HepG2 (cell line): ENCODE results near the gene SWSAP1. TPM values are rescaled to one million over a fixed set of nuclear protein-coding genes. Genes with fewer than 3 reads are reported as not detected.

Experiments used
- DRAP1 ChIP-seq: IDR thresholded peaks from 2 replicates; pipeline ENCODE4 v1.6.1; 2016; ENCODE audit warnings: missing genetic modification reagents, missing compliant biosample characterization
- HNF4G ChIP-seq, 2 experiments: sonication (generic) in 1 of 2; formaldehyde crosslinking in 1 of 2; IDR thresholded peaks; 2 replicates each; pipeline versions ENCODE4 v1.4.0 to v1.6.1; 2011 to 2020; ENCODE audit warnings: borderline replicate concordance in 2 of 2, low read depth in 2 of 2, mild to moderate bottlenecking in 2 of 2, low read length in 1 of 2, missing genetic modification reagents in 1 of 2, moderate library complexity in 1 of 2
- HOXA9 ChIP-seq: sonication (generic); formaldehyde crosslinking; IDR thresholded peaks from 2 replicates; pipeline ENCODE4 v1.8.1; 2022; ENCODE audit warnings: missing genetic modification reagents, mild to moderate bottlenecking, moderate library complexity, borderline replicate concordance
- KIAA2018 ChIP-seq: sonication (generic); formaldehyde crosslinking; IDR thresholded peaks from 2 replicates; pipeline ENCODE4 v1.5.0; 2020; ENCODE audit warnings: mild to moderate bottlenecking, missing genetic modification reagents, borderline replicate concordance
- MIXL1 ChIP-seq: IDR thresholded peaks from 2 replicates; pipeline ENCODE4 v1.6.1; 2016
- MYC ChIP-seq: sonication (generic); formaldehyde crosslinking; IDR thresholded peaks from 2 replicates; pipeline ENCODE4 v1.9.0; 2021; ENCODE audit warnings: missing genetic modification reagents, borderline replicate concordance
- MZF1 ChIP-seq: sonication (generic); formaldehyde crosslinking; IDR thresholded peaks from 2 replicates; pipeline ENCODE4 v1.8.1; 2023; ENCODE audit warnings: mild to moderate bottlenecking, missing genetic modification reagents, borderline replicate concordance
- NKX3-1 ChIP-seq: sonication (generic); formaldehyde crosslinking; IDR thresholded peaks from 2 replicates; pipeline ENCODE4 v1.5.0; 2020; ENCODE audit warnings: missing genetic modification reagents
- PCBP2 ChIP-seq: fragments of 200-400 bp; formaldehyde crosslinking; optimal IDR thresholded peaks from 2 replicates; pipeline ENCODE3; 2018; ENCODE audit warnings: low read length, low read depth; ENCODE audit not compliant: poor library complexity, severe bottlenecking
- SP5 ChIP-seq: IDR thresholded peaks from 2 replicates; pipeline ENCODE4 v1.6.1; 2016; ENCODE audit warnings: low read depth, borderline replicate concordance
- TARDBP ChIP-seq: sonication (generic); formaldehyde crosslinking; IDR thresholded peaks from 2 replicates; pipeline ENCODE4 v1.8.0; 2022; ENCODE audit warnings: mild to moderate bottlenecking, missing genetic modification reagents
- THAP9 ChIP-seq: sonication (generic); formaldehyde crosslinking; IDR thresholded peaks from 2 replicates; pipeline ENCODE4; 2020; ENCODE audit warnings: missing genetic modification reagents, mild to moderate bottlenecking, borderline replicate concordance
- ZBTB7B ChIP-seq: sonication (generic); formaldehyde crosslinking; IDR thresholded peaks from 2 replicates; pipeline ENCODE4 v1.4.0; 2020; ENCODE audit warnings: missing genetic modification reagents
- ZNF256 ChIP-seq: sonication (generic); formaldehyde crosslinking; conservative IDR thresholded peaks from 2 replicates; pipeline ENCODE4 v1.4.0; 2020; ENCODE audit warnings: missing genetic modification reagents
- ZNF441 ChIP-seq: sonication (generic); formaldehyde crosslinking; IDR thresholded peaks from 2 replicates; pipeline ENCODE4 v1.7.0; 2021; ENCODE audit warnings: missing genetic modification reagents, borderline replicate concordance
- ZNF563 ChIP-seq: sonication (generic); formaldehyde crosslinking; IDR thresholded peaks from 2 replicates; pipeline ENCODE4 v1.8.0; 2022; ENCODE audit warnings: mild to moderate bottlenecking, moderate library complexity, missing genetic modification reagents
- polyA plus RNA-seq, 8 experiments: library from polyadenylated mRNA; depleted of rRNA in 3 of 8; stranded (reverse) in 7 of 8; unstranded in 1 of 8; fragments of >200 nt; fragmentation: Illumina TruSeq in 4 of 8; extraction: Trizol in 4 of 8; gene quantifications; 2 replicates each; pipeline versions ENCODE4 v1.2.1 to v1.2.3, GENCODE V29; 2011 to 2016; ENCODE audit warnings: low read depth in 4 of 8, missing spikeins in 1 of 8, mixed read lengths in 1 of 8; ENCODE audit not compliant: insufficient read depth in 1 of 8
- total RNA-seq, 5 experiments: library from RNA; depleted of rRNA; stranded (reverse); fragments of >200 nt; fragmentation: Illumina TruSeq; extraction: Trizol; gene quantifications; 2 replicates each; pipeline ENCODE4 v1.2.3, GENCODE V29; 2016; ENCODE audit warnings: low read depth in 1 of 5

The SWSAP1 gene
- total and polyA plus RNA-seq, 2 of the 13 experiments (the other 11 are each of a cell fraction or from before 2014, with no cell fraction given) = 2.7 to 3.3 TPM

- TF ChIP-seq KIAA2018 (CRISPR knock-in tag) = no peak
- no peak for TF ChIP-seq MZF1 (CRISPR knock-in tag)
- no peak for TF ChIP-seq ZNF256 (CRISPR knock-in tag)
- no peak for TF ChIP-seq DRAP1 (CRISPR knock-in tag)
- TF ChIP-seq MIXL1 (CRISPR knock-in tag) = no peak
- TF ChIP-seq HNF4G (IDR thresholded peaks at IDR 0.05; ENCODE audit: borderline replicate concordance, low read depth, low read length) = no peak
- TF ChIP-seq HNF4G (CRISPR knock-in tag; IDR thresholded peaks at IDR 0.05; ENCODE audit: borderline replicate concordance, low read depth) = no peak
- no peak for TF ChIP-seq ZNF441 (CRISPR knock-in tag)
- no peak for TF ChIP-seq SP5 (CRISPR knock-in tag)
- TF ChIP-seq ZBTB7B = no peak
- no peak for TF ChIP-seq THAP9 (CRISPR knock-in tag)
- no peak for TF ChIP-seq MYC
- TF ChIP-seq TARDBP (CRISPR knock-in tag) = no peak
- TF ChIP-seq PCBP2 = no peak
- TF ChIP-seq ZNF563 (CRISPR knock-in tag) = no peak
- no peak for TF ChIP-seq NKX3-1
- no peak for TF ChIP-seq HOXA9 (CRISPR knock-in tag)
Observed at GRCh38 chr19:11355160-11356073, 19.0 kb upstream of the SWSAP1 start, which contains the start of gene PLPPR2 (continued).
